ENCODE data around the gene TGFBR2. TPM values are rescaled to one million over a fixed set of nuclear protein-coding genes. Genes with fewer than 3 reads are reported as not detected.

TGFBR2 gene
- total and polyA plus RNA-seq, 2 of the 13 experiments (the other 11 are each of a cell fraction or from before 2014, with no cell fraction given), result 82.2 to 187 TPM

DNA sequence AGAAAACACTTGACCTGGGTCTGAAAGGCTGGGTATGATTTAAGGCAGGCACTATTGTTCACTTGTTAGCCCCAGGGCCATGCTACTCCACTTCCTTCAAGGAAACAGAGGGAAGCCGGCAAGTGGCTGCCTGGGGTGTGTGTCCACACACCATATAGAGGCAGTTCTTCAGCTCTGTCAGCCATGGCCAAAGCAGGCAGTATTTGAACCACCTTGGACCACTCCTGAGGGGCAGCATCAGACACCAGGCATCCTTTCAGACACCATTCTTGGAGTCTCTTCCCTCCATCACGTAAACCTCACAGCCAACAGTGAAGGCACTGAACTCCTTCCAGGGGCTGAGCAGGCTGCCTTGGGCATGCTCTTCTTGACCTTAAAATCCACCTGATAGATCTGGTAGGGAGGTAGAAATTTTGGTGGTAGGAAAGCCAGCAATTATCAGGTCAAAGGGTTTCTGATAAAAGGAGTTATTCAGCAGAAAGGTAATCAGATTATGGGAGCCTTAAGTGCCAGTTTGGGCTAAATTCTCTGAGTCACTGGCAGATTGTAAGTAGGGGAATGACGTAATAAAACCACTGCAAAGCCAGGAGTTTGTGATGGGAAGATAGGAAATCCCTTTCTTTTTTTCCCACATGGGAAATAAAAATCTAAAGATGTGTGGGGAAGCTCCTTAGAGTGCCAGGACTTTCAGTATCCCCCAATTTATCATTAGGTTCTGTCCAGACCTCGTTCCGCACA lies 20.2 kb downstream of the TGFBR2 start (continued):
- no peak for TF ChIP-seq ZNF276 (CRISPR knock-in tag; IDR thresholded peaks at IDR 0.05; ENCODE audit: low read depth)
- no peak for TF ChIP-seq ZNF17 (CRISPR knock-in tag; IDR thresholded peaks at IDR 0.05)
- TF ChIP-seq HIC2 (CRISPR knock-in tag; IDR thresholded peaks at IDR 0.05; ENCODE audit: low read depth), result no peak
- TF ChIP-seq, protein P1, sequence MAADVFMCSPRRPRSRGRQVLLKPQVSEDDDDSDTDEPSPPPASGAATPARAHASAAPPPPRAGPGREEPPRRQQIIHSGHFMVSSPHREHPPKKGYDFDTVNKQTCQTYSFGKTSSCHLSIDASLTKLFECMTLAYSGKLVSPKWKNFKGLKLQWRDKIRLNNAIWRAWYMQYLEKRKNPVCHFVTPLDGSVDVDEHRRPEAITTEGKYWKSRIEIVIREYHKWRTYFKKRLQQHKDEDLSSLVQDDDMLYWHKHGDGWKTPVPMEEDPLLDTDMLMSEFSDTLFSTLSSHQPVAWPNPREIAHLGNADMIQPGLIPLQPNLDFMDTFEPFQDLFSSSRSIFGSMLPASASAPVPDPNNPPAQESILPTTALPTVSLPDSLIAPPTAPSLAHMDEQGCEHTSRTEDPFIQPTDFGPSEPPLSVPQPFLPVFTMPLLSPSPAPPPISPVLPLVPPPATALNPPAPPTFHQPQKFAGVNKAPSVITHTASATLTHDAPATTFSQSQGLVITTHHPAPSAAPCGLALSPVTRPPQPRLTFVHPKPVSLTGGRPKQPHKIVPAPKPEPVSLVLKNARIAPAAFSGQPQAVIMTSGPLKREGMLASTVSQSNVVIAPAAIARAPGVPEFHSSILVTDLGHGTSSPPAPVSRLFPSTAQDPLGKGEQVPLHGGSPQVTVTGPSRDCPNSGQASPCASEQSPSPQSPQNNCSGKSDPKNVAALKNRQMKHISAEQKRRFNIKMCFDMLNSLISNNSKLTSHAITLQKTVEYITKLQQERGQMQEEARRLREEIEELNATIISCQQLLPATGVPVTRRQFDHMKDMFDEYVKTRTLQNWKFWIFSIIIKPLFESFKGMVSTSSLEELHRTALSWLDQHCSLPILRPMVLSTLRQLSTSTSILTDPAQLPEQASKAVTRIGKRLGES (CRISPR knock-in tag; IDR thresholded peaks at IDR 0.05; ENCODE audit: borderline replicate concordance), result no peak
- TF ChIP-seq CBFB (CRISPR knock-in tag; IDR thresholded peaks at IDR 0.05), result no peak
- no peak for TF ChIP-seq U2AF1 (optimal IDR thresholded peaks at IDR 0.05; ENCODE audit: low read depth, low read length)
- TF ChIP-seq PAWR (CRISPR knock-in tag; IDR thresholded peaks at IDR 0.05; ENCODE audit: borderline replicate concordance), result no peak
- TF ChIP-seq CEBPG (CRISPR knock-in tag; IDR thresholded peaks at IDR 0.05), result 0 out of 2 replicates have a peak, but pooled peaks have one; percentile 6
- no peak for TF ChIP-seq PAX8 (CRISPR knock-in tag; IDR thresholded peaks at IDR 0.05; ENCODE audit: borderline replicate concordance)
- TF ChIP-seq ZC3H13 (CRISPR knock-in tag; IDR thresholded peaks at IDR 0.05), result no peak
- TF ChIP-seq LBX2 (CRISPR knock-in tag; IDR thresholded peaks at IDR 0.05; ENCODE audit: borderline replicate concordance), result no peak
- TF ChIP-seq CEBPB (IDR thresholded peaks at IDR 0.05; ENCODE audit: borderline replicate concordance, low read depth, low read length), result no peak
- TF ChIP-seq ARHGAP35 (CRISPR knock-in tag; IDR thresholded peaks at IDR 0.05; ENCODE audit: borderline replicate concordance), result no peak
- no peak for TF ChIP-seq ONECUT2 (CRISPR knock-in tag; IDR thresholded peaks at IDR 0.05)
- TF ChIP-seq ZNF790 (CRISPR knock-in tag; IDR thresholded peaks at IDR 0.05; ENCODE audit: borderline replicate concordance), result no peak
- TF ChIP-seq PPARG (CRISPR knock-in tag; conservative IDR thresholded peaks at IDR 0.05), result peak; percentile 9; the same call in 1 of the 2 replicates
- TF ChIP-seq ZFP36L1 (CRISPR knock-in tag; IDR thresholded peaks at IDR 0.05), result no peak
- TF ChIP-seq RBM22 (optimal IDR thresholded peaks at IDR 0.05; ENCODE audit: low read length), result peak; percentile 91
- TF ChIP-seq, protein P2, sequence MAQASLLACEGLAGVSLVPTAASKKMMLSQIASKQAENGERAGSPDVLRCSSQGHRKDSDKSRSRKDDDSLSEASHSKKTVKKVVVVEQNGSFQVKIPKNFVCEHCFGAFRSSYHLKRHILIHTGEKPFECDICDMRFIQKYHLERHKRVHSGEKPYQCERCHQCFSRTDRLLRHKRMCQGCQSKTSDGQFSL (CRISPR knock-in tag; IDR thresholded peaks at IDR 0.05), result no peak
- peak; percentile 55 for TF ChIP-seq POLR2AphosphoS2 (IDR thresholded peaks at IDR 0.05; ENCODE audit: low read depth, low read length)
- TF ChIP-seq MEIS1 (CRISPR knock-in tag; IDR thresholded peaks at IDR 0.05; ENCODE audit: borderline replicate concordance), result no peak

Measured in HepG2 (cell line).